Esophagus squamous epithelium (tissue), 5 donors: ENCODE results near the gene PRG3. TPM values are rescaled to one million over a fixed set of nuclear protein-coding genes. Genes with fewer than 3 reads are reported as not detected.
"Not testable (repeated sequence)": the region's sequence is repeated elsewhere in the genome, so short reads cannot be mapped to it uniquely, and the experiment has no call there.

Experiments used
- DNase-seq: peaks from one replicate; lab custom pipeline; 2025; lab: John Stamatoyannopoulos, UW
- H3K27ac ChIP-seq, 4 donors: fragments of 200-600 bp; sonication (generic); one replicate each; pipeline ENCODE4 v1.5.1; 2016 to 2019; ENCODE audit warnings: mild to moderate bottlenecking in 1 of 4
- H3K27me3 ChIP-seq, 4 donors: fragments of 200-600 bp; sonication (generic); 1 replicate in 3 of 4; 2 replicates in 1 of 4; pipeline versions ENCODE4 v1.5.1 to v1.6.0; 2017 to 2021; ENCODE audit warnings: antibody characterized with exemption in 1 of 4
- H3K36me3 ChIP-seq, 3 donors: fragments of 200-600 bp; sonication (generic); one replicate each; pipeline ENCODE4 v1.5.1; 2016 to 2019
- H3K4me1 ChIP-seq, 3 donors: fragments of 200-600 bp; sonication (generic); one replicate each; pipeline ENCODE4 v1.5.1; 2017 to 2019
- H3K4me3 ChIP-seq, 4 donors: fragments of 200-600 bp; sonication (generic); 1 replicate in 3 of 4; 2 replicates in 1 of 4; pipeline ENCODE4 v1.5.1; 2016 to 2019; ENCODE audit warnings: mild to moderate bottlenecking in 2 of 4, moderate library complexity in 1 of 4
- H3K9me3 ChIP-seq, 3 donors: fragments of 200-600 bp; sonication (generic); one replicate each; pipeline ENCODE4 v1.5.1; 2016 to 2019
- CTCF ChIP-seq, 6 experiments: fragments of 450-650 bp in 4 of 6; fragments of 200-600 bp in 2 of 6; sonication (generic) in 2 of 6; IDR thresholded peaks; one replicate each; pipeline ENCODE4 v1.5.1; 2016 to 2019; ENCODE audit warnings: antibody characterized with exemption in 6 of 6, mild to moderate bottlenecking in 4 of 6, moderate library complexity in 4 of 6
- POLR2A ChIP-seq, 4 donors: fragments of 450-650 bp; IDR thresholded peaks; one replicate each; pipeline ENCODE4 v1.6.1; 2017; ENCODE audit warnings: antibody characterized with exemption in 4 of 4, mild to moderate bottlenecking in 4 of 4, moderate library complexity in 3 of 4
- WGBS, 2 donors: methylation state at CpG; one replicate each; pipeline ENCODE4 v1.1.5; 2018; 5-methylcytosine and 5-hydroxymethylcytosine counted together
- intact Hi-C: fragments of 100-400 bp; cut with DNase I; formaldehyde crosslinking; loops from one replicate; pipeline ENCODE4 v1.15.0; 2022
- total RNA-seq, 4 donors: library from RNA; depleted of rRNA; stranded (reverse); fragments of >200 nt; gene quantifications; one replicate each; pipeline ENCODE4 v1.1.0, GENCODE V29; 2016
- donor health status: DM: yes; HTN: yes; CAD: no.

Gene PRG3
- total RNA-seq, 4 donors from 2014 or later, result not detected

- no peaks in the 10 kb centered on the region for H3K27me3 ChIP-seq
- intact Hi-C loops, result loop anchor here (10.0 kb wide), 2 partner anchors 135 to 295 kb away; no protein-coding TSS in a partner anchor
- H3K4me1 ChIP-seq, result peaks cover 0 to 16% (median 5%) of the 10 kb centered on the region in 3 donors
- H3K27ac ChIP-seq, result no peak overlapping the region
- TF ChIP-seq CTCF (IDR thresholded peaks at IDR 0.05), result no peak
- no peak overlapping the region for H3K4me3 ChIP-seq
- 28 to 35% methylated on average over 6 to 11 of the region's 12 CpGs for WGBS, 2 donors
- no peaks in the 10 kb centered on the region for H3K36me3 ChIP-seq
- no peak for DNase-seq
- H3K9me3 ChIP-seq, result no peaks in the 10 kb centered on the region
Measured at GRCh38 chr11:57340039-57340615, 40.8 kb downstream of the PRG3 start.

GRCh38 chr11:57339328-57339727 lies 41.6 kb downstream of the PRG3 start:
- Histone ChIP-seq H3K9me3 (no peaks in the 10 kb centered on the region), H3K27me3 (no peaks in the 10 kb centered on the region), H3K27ac (no peak overlapping the region), H3K4me1 (peaks cover 7 to 24% (median 13%) of the 10 kb centered on the region in 3 donors), H3K36me3 (peaks cover 0 to 1% (median 0%) of the 10 kb centered on the region in 3 donors), H3K4me3 (no peak overlapping the region)
- DNase-seq, result no peak
- WGBS, 2 donors, result 74 to 85% methylated on average over 3 to 4 of the region's 5 CpGs
- TF ChIP-seq POLR2A (IDR thresholded peaks at IDR 0.05) (no peak), CTCF (IDR thresholded peaks at IDR 0.05) (no peak)
- intact Hi-C loops, result no loop called here

- intact Hi-C loops, result no loop called here
- Histone ChIP-seq H3K4me3 (no peak within 1 kb of the TSS), H3K27ac (no peak within 1 kb of the TSS), H3K9me3 (no peaks in the 10 kb centered on the region), H3K27me3 (no peaks in the 10 kb centered on the region), H3K36me3 (peaks cover 0 to 13% (median 2%) of the 10 kb centered on the region in 3 donors), H3K4me1 (peaks cover 10 to 35% (median 16%) of the 10 kb centered on the region in 3 donors)
- 40 to 47% methylated on average over 2 to 4 of the region's 4 CpGs for WGBS, 2 donors
- TF ChIP-seq CTCF (IDR thresholded peaks at IDR 0.05), result no peak
- TF ChIP-seq POLR2A (IDR thresholded peaks at IDR 0.05), result no peak
- DNase-seq, result no peak
Measured at GRCh38 chr11:57338142-57338541, 42.8 kb downstream of the PRG3 start, which contains the start of gene P2RX3. Gene P2RX3 (plus strand): TSS chr11:57338352. CDS start chr11:57338551, 199 bp downstream.

- DNase-seq, H3K27ac ChIP-seq, H3K9me3 ChIP-seq, H3K27me3 ChIP-seq, intact Hi-C loops, H3K4me3 ChIP-seq: not testable (repeated sequence)
- Histone ChIP-seq H3K4me1 (peaks cover 10 to 35% (median 16%) of the 10 kb centered on the region in 3 donors), H3K36me3 (peaks cover 12 to 26% (median 15%) of the 10 kb centered on the region in 3 donors)
- 89 to 91% methylated on average over 6 of the region's 6 CpGs for WGBS, 2 donors
Measured at GRCh38 chr11:57336856-57337255, 44.1 kb downstream of the PRG3 start.

GRCh38 chr11:57336111-57336666 lies 44.8 kb downstream of the PRG3 start:
- intact Hi-C loops, result no loop called here
- Histone ChIP-seq H3K9me3 (no peaks in the 10 kb centered on the region), H3K27me3 (no peaks in the 10 kb centered on the region), H3K4me1 (peaks cover 10 to 35% (median 16%) of the 10 kb centered on the region in 3 donors), H3K36me3 (peaks cover 18 to 32% (median 20%) of the 10 kb centered on the region in 3 donors), H3K27ac (peak overlapping the region; percentile 89 to 96 (median 94)), H3K4me3 (peak overlapping the region; percentile 73 to 99 (median 98))
- TF ChIP-seq POLR2A (IDR thresholded peaks at IDR 0.05) (no peak), CTCF (IDR thresholded peaks at IDR 0.05) (no peak)
- DNase-seq, result no peak
- 22 to 23% methylated on average over 11 to 12 of the region's 12 CpGs for WGBS, 2 donors
